ENCODE data around the gene VPREB1. TPM values are rescaled to one million over a fixed set of nuclear protein-coding genes. Genes with fewer than 3 reads are reported as not detected.
"Not testable (repeated sequence)": the region's sequence is repeated elsewhere in the genome, so short reads cannot be mapped to it uniquely, and the experiment has no call there.

Gene VPREB1
- total RNA-seq, 1 experiment from 2014 or later, result not detected

- in situ Hi-C loops (cut with HindIII; ENCODE audit: low sequenced_read_pairs), result loop anchor here (10.0 kb wide), 1 partner anchor 47 kb away; no protein-coding TSS in a partner anchor
- DNase-seq (ENCODE audit: low spot score), result no peak
Measured at GRCh38 chr22:22241554-22241898, 3.1 kb upstream of the VPREB1 start.

- in situ Hi-C loops (cut with HindIII; ENCODE audit: low sequenced_read_pairs), result loop anchor here (10.0 kb wide), 1 partner anchor 48 kb away; no protein-coding TSS in a partner anchor
- DNase-seq (ENCODE audit: low spot score), result no peak
Measured at GRCh38 chr22:22242488-22242887, 2.1 kb upstream of the VPREB1 start.

- no peak for DNase-seq (ENCODE audit: low spot score)
- in situ Hi-C loops (cut with HindIII; ENCODE audit: low sequenced_read_pairs), result loop anchor here (10.0 kb wide), 1 partner anchor 48 kb away; no protein-coding TSS in a partner anchor
Measured at GRCh38 chr22:22243033-22243680, 1.4 kb upstream of the VPREB1 start.

GRCh38 chr22:22245256-22245909 is 797 bp downstream of the VPREB1 start:
- in situ Hi-C loops (cut with HindIII; ENCODE audit: low sequenced_read_pairs), result loop anchor here (10.0 kb wide), 1 partner anchor 51 kb away; no protein-coding TSS in a partner anchor
- DNase-seq (ENCODE audit: low spot score), result no peak

- in situ Hi-C loops (cut with HindIII; ENCODE audit: low sequenced_read_pairs), result loop anchor here (10.0 kb wide), 1 partner anchor 51 kb away; no protein-coding TSS in a partner anchor
- no peak for DNase-seq (ENCODE audit: low spot score)
Measured at GRCh38 chr22:22245935-22246525, 1.4 kb downstream of the VPREB1 start.

- in situ Hi-C loops (cut with HindIII; ENCODE audit: low sequenced_read_pairs), result loop anchor here (10.0 kb wide), 1 partner anchor 52 kb away; no protein-coding TSS in a partner anchor
- no peak for DNase-seq (ENCODE audit: low spot score)
Measured at GRCh38 chr22:22246706-22247105, 2.1 kb downstream of the VPREB1 start.

GRCh38 chr22:22248878-22249277 is 4.3 kb downstream of the VPREB1 start:
- in situ Hi-C loops (cut with HindIII; ENCODE audit: low sequenced_read_pairs), result loop anchor here (10.0 kb wide), 1 partner anchor 54 kb away; no protein-coding TSS in a partner anchor
- no peak for DNase-seq (ENCODE audit: low spot score)

GRCh38 chr22:22250651-22251050 is 6.1 kb downstream of the VPREB1 start:
- in situ Hi-C loops (cut with HindIII; ENCODE audit: low sequenced_read_pairs); DNase-seq (ENCODE audit: low spot score): not testable (repeated sequence)

GRCh38 chr22:22256133-22256532 is 11.5 kb downstream of the VPREB1 start:
- in situ Hi-C loops (cut with HindIII; ENCODE audit: low sequenced_read_pairs); DNase-seq (ENCODE audit: low spot score): not testable (repeated sequence)

- in situ Hi-C loops (cut with HindIII; ENCODE audit: low sequenced_read_pairs); DNase-seq (ENCODE audit: low spot score): not testable (repeated sequence)
Measured at GRCh38 chr22:22258597-22259415, 14.2 kb downstream of the VPREB1 start.

GRCh38 chr22:22260169-22260568 is 15.6 kb downstream of the VPREB1 start:
- in situ Hi-C loops (cut with HindIII; ENCODE audit: low sequenced_read_pairs); DNase-seq (ENCODE audit: low spot score): not testable (repeated sequence)

GRCh38 chr22:22260586-22260985 is 16.0 kb downstream of the VPREB1 start:
- in situ Hi-C loops (cut with HindIII; ENCODE audit: low sequenced_read_pairs); DNase-seq (ENCODE audit: low spot score): not testable (repeated sequence)

GRCh38 chr22:22262332-22263074 is 17.9 kb downstream of the VPREB1 start:
- in situ Hi-C loops (cut with HindIII; ENCODE audit: low sequenced_read_pairs); DNase-seq (ENCODE audit: low spot score): not testable (repeated sequence)

GRCh38 chr22:22263823-22264222 is 19.2 kb downstream of the VPREB1 start:
- in situ Hi-C loops (cut with HindIII; ENCODE audit: low sequenced_read_pairs); DNase-seq (ENCODE audit: low spot score): not testable (repeated sequence)

- DNase-seq (ENCODE audit: low spot score); in situ Hi-C loops (cut with HindIII; ENCODE audit: low sequenced_read_pairs): not testable (repeated sequence)
Measured at GRCh38 chr22:22270036-22270676, 25.6 kb downstream of the VPREB1 start.

- in situ Hi-C loops (cut with HindIII; ENCODE audit: low sequenced_read_pairs); DNase-seq (ENCODE audit: low spot score): not testable (repeated sequence)
Measured at GRCh38 chr22:22277423-22277822, 32.8 kb downstream of the VPREB1 start.

- DNase-seq (ENCODE audit: low spot score); in situ Hi-C loops (cut with HindIII; ENCODE audit: low sequenced_read_pairs): not testable (repeated sequence)
Measured at GRCh38 chr22:22284962-22285756, 40.6 kb downstream of the VPREB1 start.

Measured in G401 (cell line).